HG03457 (cell line): ENCODE measurements around the gene UNC13A.
"Not testable (repeated sequence)": the region's sequence is repeated elsewhere in the genome, so short reads cannot be mapped to it uniquely, and the experiment has no call there.

ENCODE experiments used
- ATAC-seq: cut with Tn5 transposase; IDR thresholded peaks from one replicate; pipeline ENCODE4 v1.9.1; 2021; ENCODE audit warnings: moderate number of reproducible peaks; ENCODE audit not compliant: unreplicated experiment

UNC13A gene

DNA sequence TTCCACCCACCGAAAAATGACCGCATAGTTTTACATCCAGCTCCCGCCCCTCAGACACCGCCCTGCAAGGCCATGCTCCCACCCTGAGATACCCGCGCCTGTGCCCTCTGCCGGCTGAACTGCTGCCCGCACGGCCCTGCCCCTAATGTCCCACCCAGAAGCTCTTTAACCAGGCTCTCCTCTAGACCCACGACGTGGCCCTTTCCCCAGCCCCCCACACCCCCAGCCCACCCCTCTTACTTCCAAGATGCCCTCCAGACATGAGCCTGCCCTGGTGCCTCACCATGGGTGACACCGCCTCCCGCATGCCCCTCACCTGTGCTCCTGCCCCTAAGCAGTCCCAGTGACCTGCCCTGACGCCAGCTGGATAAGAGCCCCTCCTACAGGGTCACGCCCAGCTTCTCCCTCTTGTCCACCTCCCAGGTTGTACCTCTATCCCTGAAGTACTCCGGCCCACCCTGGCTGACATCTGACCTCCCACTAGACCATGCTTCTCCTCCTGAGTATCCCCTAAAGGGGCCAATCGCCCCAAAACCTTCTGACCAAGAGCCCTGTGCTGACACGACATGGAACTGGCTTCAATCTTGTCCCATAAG is 81.5 kb downstream of the UNC13A start:
- ATAC-seq: no peak

DNA sequence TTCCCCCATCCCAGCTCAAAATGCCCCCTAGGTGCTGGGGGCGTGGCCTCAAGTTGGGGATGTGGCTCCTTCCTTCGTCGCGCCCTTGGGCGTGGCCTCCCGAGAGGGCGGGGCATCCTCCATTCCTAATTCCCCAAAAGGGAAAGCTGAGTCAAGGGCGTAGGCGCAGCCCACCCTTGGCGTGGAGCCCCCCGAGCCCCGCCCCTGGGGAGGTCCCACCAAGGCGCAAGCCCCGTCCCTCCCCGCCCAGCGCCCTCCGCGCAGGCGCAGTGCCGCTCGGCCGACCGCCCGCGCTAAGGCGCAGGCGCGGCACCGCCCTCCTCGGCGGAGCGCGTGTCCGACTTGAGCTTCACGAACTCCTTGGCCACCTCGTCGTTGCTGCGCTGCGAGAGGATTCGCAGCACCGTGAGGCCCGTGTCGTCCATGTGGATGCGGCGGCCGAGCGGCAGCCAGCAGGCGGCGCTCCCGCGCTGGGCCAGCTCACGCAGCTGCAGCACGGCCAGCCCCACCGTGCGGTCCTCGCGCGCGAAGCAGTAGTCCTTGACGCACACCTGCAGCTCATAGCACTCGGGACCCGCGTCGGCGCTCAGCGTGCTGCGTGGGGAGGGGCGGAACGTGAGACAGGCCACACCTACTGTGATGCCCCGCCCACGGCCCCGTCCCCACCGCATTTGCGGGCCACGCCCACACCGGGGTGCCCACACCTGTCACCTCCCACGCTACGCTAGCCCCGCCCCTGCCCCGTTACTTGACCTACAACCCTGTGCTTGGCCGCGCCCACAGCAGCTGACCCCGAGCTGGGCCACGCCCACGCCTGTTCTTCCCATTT is 82.2 kb downstream of the UNC13A start:
- ATAC-seq: no peak

DNA sequence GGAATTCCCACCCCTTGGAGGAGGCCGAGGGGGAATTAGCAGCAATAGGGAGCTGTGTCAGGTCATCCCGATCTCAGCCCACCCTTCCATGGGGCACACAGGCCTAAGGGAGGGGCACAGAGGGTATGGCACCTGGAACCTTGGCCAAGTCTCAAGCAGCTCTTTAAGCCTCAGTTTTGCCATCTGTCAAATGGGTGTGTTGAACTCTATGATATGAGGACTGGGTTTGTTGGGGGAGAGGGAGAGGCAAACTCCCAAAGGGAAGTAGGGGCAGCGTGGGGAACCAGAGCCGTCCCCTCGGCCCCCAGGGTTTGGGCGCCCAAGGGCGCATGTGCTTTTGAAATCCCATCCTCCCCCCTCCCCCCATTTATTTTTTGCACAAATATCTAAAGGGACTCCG is 83.0 kb downstream of the UNC13A start:
- ATAC-seq: no peak

DNA sequence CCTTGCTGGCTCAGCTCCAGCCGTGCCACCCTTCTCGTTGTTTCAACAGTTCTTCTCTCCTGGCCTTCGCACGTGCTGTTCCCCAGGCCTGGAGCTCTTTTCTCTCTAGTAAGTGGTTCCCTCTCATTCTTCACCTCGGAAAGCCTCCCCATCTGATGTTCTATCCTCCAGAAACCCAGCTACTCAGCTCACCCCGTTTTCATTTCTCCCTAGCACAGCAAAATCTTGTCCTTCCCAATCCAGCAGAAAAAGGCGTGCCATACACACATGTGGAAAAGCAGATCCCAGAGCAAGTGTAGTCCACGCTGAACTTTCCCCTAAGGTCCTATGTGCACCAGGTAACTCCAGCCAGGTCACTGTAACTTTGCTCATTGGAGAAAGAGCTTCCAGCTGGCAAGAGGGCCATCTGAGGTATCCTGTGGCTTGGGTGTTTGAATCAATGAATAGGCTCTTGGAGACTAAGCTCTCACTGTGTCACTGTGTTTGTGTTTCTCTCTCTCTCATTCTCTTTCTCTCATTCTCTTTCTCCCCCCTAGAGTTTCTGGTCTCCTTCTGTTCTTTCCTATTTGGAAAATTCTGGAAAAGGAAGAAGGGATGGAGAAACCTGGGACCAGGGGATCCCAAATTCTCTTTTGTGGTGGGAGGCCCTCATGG is 83.7 kb downstream of the UNC13A start:
- no peak for ATAC-seq

DNA sequence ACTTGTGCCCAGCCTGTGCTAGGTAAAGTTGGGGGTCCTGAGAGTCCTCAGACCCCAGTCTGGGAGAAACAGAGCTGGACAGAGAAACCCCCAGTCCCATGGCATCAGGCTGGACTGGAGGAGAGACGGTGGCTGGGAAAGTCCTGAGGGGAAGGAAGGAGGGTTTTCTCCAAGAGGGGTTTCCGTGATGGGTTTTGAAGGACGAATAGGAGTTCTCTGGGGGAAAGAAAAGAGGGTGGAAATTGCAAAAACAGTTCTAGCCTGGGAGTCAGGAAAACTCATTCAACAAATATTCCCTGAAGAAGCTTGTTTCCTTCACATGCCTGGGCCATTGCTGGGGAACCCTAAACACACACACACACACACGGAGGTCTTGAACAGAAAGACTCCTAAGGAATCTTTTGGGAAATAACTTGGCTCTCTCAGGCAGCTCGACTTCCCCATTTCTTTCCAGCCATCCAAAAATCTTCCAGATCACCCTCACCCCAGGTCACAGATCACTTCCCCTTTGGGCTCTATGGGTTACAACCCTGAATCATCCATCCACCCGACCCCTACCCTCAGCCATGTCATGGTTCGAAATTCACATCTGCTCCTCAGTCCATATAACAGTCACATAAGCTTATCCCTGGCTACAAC is 85.2 kb downstream of the UNC13A start:
- no peak for ATAC-seq

DNA sequence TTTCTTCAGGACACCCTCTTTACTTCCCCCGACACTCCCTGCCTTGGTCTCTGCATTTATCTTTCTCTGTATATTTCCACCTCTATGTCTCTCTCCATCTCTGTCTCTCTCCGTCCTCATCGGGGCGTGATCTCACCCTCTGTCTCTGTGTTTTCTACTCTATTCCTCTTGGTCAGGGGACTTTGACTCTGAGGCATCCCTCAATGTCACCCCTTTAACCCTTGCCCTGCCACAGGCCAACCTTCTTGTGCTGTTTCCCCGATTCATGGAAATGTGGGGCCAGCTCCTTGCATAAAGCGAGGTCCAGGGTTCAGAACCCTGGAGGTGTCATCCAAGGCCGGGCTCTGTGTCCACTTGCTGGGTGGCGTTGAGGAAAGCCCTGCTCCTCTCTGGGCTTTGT is 85.9 kb downstream of the UNC13A start:
- ATAC-seq: no peak

DNA sequence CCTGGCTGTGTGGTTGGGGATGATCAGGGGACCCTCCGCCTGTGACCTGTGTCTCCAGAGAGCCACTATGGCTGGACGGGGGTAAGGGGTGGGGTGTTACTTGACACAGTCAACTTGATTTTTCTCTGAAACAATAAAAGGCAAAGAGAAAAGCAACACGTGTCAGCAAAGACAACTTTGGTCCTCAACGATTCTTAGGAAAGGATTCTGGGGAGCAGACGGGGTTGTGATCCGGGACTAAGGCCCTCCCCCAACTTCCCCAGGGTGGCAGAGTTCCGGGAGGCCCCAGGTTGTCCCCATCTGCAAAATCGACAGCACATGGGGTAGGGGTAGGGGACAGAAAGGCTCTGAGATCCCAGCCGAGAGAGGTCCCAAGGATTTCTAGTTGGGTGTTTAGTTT is 86.5 kb downstream of the UNC13A start:
- no peak for ATAC-seq

DNA sequence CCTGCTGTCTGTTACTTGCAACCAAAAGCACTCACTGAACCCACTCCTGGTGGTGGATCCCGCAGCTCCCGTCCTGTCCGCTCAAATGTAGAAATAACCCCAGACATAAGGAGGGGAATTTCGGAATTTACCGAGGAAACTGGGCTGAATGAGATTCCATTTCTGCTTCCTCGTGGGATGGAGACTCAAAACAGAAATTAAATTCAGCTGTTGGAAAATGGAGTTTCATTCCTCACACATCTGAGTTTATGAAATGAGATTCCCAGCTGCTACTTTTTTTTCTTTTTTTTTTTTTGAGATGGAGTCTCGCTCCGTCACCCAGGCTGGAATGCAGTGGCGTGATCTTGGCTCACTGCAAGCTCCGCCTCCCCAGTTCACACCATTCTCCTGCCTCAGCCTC is 88.4 kb downstream of the UNC13A start:
- no peak for ATAC-seq

DNA sequence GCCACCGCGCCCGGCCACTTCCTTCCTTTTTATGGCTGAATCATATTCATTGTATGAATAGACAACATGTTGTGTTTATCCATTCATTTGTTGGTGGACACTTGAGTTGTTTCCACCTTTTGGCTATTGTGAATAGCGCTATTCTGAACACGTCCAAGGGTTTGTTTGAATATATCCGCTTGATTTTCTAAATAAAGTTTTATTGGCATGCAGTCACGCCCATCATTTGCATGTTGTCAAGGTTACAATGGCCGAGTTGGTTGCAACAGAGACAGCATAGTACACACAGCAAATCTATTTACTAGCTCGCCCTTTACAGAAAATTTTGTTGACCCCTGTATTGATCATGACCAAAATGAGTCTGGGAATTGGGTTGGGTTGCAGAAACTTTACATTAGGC is 89.2 kb downstream of the UNC13A start:
- ATAC-seq: no peak

DNA sequence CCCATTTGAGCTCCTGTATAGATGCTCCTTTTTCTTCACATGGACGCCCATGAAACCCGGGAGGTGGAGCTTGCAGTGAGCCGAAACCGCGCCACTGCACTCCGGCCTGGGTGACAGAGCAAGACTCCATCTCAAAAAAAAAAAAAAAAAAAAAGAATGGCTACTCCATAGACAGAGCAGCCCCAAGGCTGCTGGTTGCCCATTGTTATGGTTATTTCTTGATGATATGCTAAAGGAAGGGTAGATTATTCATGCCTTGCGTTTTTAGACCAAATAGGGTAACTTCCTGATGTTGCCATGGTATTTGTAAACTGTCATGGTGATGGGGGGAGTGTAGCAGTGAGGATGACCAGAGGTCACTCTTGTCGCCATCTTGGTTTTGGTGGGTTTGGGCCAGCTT is 90.1 kb downstream of the UNC13A start:
- not testable (repeated sequence) for ATAC-seq

DNA sequence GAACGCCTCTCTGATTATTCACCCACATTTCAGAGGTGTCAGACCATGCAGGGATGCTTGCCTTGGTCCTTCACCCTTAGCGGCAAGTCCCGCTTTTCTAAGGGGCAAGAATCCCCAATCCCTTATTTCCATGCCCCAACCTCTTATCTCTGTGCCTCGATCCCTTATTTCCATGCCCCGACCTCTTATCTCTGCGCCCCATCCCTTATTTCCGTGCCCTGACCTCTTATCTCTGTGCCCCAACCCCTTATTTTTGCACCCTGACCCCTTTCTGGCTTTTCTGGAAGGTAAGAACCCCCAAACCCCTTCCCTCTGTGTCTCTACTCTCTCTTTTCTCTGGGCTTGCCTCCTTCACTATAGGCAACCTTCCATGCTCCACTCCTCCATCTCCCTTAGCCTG is 93.9 kb downstream of the UNC13A start:
- not testable (repeated sequence) for ATAC-seq

DNA sequence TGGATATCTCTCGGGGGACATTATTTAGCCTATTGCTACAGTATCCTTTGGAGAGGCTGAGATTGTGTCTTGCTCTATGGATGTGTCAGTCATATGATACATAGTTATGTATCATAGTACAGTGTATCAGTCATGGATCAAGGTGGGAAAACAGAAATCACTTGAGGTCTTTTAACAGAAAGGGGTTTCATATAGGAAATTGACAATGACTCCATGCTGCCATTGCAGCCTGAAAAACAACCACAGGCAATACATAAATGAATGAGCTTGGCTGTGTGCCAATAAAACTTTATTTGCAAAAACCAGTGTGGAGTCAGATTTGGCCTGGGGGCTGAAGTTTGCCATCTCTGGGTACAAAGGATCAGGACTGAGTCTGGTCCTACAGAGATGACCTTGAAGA is 97.3 kb downstream of the UNC13A start:
- no peak for ATAC-seq

DNA sequence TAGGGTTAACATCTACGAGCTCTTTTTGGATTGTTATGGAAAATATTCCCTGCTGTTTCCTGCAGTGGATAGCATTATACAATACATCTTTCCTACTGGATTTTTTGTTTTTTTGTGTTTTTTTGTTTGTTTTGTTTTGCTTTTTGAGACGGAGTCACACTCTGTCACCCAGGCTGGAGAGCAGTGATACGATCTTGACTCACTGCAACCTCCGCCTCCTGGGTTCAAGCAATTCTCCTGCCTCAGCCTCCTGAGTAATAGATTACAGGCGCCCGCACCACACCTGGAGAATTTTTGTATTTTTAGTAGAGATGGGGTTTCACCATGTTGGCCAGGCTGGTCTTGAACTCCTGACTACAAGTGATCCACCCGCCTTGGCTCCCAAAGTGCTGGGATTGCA is 102.8 kb downstream of the UNC13A start:
- not testable (repeated sequence) for ATAC-seq

DNA sequence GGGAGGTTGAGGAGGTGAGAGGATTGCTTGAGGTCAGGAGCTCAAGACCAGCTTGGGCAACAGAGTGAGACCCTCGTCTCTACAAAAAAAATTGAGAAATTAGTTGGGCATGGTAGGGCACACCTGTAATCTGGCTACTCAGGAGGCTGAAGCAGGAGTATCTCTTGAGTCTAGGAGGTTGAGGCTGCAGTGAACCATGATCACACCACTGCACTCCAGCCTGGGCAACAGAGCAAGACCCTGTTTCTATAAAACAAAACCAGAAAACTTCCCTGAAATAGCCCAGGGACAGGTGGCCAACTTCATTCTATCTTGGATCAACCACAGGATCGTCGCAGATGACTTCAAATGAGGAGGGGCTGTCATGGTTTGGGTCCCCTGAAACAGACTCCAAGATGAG is 104.0 kb downstream of the UNC13A start:
- ATAC-seq: no peak

DNA sequence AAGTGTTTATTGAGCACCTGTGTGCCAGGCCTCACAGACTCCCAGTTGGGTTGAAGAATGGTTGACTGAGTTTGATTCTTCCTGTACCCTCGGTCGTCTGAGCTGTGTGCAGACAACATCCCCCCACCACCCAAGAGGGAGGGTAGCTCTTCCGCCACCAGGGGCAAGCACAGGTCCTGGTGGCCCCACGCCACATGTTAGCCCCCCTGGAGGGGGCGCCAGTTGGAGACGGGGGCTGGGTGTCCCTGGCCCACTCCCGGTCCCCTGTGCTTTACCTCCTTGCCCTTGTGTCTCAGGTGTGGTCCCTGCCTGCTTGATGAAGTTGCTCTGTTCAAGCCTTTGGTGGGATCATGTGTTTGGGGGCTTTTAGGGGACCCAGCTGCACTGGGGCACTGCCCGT is 105.5 kb downstream of the UNC13A start:
- ATAC-seq: no peak

DNA sequence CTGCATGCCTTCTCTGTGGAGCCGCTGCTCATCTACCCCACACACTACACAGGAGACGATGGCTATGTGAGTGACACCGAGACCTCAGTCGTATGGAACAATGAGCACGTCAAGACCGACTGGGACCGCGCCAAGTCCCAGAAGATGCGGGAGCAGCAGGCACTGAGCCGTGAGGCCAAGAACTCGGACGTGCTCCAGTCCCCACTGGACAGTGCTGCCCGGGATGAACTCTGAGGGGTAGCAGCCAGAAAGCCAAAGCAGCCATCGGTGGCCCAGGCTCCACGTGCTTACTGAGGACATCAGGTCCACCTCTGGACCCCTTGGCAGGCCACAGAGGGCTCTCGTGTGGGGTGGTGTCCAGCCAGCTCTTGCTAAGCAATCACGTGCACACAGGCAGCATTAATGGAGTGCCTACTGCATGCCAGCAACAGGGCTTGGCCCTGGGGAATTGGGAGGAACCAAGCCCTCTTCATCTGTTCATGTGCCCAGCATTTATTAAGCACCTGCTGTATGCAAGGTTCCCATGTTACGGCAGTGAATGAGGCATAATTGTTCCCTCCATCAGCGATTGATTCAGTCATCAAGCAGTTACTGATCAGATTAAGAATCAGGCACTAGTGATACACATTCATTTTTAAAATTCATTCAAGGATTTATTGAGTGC is 106.8 kb downstream of the UNC13A start:
- no peak for ATAC-seq

DNA sequence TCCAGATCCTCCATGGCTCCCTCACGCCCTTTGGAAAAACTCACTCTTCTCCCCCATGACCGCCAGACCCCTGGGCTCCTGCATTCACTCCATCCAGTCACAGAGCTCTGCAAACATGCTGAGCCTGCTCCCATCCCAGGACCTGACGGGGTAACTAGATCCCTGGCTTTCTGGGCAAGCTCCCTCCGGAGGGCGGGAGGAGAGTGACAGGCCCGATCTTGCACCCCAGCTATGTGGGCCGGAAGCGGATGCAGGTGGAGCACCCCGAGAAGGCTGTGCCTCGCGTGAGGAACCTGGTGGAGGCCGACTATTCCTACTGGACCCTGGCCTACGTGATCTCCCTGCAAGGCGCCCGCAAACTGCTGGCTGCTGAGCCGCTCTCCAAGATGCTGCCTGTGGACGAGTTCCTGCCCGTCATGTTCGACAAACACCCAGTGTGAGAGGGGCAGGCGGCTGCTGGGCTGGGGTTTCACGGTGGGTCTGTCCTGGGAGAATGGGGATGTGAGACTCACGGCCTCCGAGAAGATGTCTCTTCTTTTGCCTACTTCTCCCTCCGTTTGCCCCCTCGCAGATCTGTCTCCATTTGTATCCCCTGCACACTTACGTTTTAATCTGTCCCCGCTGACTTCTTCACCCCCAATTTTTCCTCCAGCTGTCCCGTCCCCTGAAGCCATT is 107.5 kb downstream of the UNC13A start:
- ATAC-seq: no peak

DNA sequence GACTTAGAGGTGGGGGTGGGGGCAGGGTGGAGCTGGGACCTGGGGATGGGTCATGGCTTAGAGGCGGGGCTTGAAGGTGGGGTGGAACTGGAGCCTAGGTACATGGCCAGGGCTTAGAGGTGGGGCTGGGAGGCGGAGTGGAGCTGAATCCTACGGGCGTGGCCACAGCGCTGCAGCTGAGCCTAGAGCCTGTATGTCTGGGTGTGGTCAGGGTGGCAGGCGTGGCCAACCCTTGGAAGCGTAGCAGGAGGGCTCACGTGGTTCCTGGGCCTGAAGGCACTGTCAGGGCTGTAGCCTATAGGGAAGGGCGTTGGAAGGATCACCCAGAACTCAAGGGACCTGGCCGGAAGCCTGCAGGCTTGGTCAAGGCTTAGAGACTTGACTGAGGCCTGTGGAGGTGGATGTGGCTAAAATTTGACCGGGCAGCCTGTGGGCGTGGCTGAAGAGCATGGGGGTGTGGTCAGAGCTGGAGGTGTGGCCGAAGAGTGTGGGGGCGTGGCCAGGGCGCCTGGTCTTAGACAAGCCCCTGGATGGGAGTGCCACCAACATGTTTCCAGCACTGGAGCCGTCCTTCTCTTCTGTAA is 108.4 kb downstream of the UNC13A start:
- no peak for ATAC-seq

DNA sequence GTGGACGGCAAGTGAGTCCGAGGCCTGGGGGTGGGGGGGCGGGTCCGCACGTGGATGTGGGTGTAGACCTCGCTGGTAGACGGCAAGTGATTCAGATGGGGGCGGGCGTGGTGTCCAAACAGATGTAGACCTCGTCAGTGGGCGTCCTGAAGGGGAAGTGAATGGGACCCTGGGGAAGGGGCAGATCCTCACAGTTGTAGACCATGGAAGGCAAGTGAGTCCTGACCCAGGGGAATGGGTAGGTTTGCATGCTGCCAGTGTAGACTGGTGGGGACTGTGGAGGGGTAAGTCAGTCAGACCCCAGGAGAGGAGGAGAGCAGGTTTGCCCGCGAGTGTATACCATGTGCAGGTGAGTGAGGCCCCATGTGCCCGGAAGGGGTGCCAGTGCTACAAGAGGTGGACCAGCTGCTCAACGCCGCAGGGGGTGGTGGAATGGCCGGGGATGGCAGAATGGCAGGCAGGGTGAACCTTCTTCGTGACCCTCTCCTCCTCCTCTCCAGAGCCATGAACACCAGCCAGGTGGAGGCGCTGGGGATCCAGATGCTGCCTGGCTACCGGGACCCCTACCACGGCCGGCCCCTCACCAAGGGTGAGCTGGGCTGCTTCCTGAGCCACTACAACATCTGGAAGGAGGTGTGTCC is 110.6 kb downstream of the UNC13A start:
- no peak for ATAC-seq
